Subcutaneous adipose tissue (tissue), 4 donors: Measurements from ENCODE around the gene GLIPR2. TPM values are rescaled to one million over a fixed set of nuclear protein-coding genes. Genes with fewer than 3 reads are reported as not detected.

Experiments
- total RNA-seq, 4 donors: library from RNA; depleted of rRNA; stranded (reverse); fragments of >200 nt; gene quantifications; one replicate each; pipeline ENCODE4 v1.1.0, GENCODE V29; 2016
- TF ChIP-seq, protein P1 (sequence below): fragments of 450-650 bp; IDR thresholded peaks from one replicate; pipeline ENCODE4 v1.5.1; 2016; ENCODE audit warnings: low read depth, mild to moderate bottlenecking, control low read depth, antibody characterized with exemption, moderate library complexity

GLIPR2 gene
- total RNA-seq, 4 donors from 2014 or later, result 15.5 to 86.4 (median 40.7) TPM

DNA sequence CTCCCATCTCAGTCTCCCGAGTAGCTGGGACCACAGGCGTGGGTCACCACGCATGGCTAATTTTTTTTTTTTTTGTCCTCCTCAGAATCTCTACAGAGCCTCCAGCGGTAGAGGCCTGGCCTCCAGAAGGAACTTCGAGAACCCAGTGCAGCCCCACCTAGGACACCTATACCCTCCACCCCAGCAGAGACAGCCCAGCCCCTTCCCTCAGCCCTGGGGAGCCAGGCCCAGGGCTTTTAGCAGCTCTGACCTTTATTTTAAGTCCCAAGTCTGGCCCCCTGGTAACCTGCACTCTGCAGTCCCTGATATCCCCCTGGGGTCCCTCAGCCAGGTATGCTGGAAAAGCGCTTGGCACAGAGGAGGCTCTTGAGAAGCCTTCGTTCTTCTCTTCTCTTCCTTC, 5.2 kb downstream of the GLIPR2 start:
- TF ChIP-seq, protein P1, sequence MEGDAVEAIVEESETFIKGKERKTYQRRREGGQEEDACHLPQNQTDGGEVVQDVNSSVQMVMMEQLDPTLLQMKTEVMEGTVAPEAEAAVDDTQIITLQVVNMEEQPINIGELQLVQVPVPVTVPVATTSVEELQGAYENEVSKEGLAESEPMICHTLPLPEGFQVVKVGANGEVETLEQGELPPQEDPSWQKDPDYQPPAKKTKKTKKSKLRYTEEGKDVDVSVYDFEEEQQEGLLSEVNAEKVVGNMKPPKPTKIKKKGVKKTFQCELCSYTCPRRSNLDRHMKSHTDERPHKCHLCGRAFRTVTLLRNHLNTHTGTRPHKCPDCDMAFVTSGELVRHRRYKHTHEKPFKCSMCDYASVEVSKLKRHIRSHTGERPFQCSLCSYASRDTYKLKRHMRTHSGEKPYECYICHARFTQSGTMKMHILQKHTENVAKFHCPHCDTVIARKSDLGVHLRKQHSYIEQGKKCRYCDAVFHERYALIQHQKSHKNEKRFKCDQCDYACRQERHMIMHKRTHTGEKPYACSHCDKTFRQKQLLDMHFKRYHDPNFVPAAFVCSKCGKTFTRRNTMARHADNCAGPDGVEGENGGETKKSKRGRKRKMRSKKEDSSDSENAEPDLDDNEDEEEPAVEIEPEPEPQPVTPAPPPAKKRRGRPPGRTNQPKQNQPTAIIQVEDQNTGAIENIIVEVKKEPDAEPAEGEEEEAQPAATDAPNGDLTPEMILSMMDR, result no peak

GRCh38 chr9:36142510-36143244, 6.1 kb downstream of the GLIPR2 start:
- TF ChIP-seq, protein P1, result no peak

DNA sequence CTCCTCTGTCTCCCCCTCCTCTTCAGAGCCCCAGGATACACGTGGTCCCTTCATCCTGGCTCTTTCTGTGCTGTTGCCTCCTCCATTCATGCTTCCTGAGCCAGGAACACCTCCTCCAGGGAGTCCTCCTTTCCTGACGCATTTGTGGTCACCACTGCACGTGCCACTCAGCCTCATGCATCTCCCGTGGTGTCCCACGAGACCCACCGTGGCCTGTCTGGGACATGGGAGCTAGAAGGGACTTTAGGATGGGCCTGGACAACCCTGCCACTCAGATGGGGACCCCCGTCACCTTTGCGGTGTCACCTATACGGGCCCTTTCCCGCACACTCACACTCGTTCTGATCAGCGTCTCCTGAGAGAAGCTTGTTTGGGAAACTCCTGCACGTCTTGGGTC, 6.7 kb downstream of the GLIPR2 start:
- TF ChIP-seq, protein P1, result no peak

DNA sequence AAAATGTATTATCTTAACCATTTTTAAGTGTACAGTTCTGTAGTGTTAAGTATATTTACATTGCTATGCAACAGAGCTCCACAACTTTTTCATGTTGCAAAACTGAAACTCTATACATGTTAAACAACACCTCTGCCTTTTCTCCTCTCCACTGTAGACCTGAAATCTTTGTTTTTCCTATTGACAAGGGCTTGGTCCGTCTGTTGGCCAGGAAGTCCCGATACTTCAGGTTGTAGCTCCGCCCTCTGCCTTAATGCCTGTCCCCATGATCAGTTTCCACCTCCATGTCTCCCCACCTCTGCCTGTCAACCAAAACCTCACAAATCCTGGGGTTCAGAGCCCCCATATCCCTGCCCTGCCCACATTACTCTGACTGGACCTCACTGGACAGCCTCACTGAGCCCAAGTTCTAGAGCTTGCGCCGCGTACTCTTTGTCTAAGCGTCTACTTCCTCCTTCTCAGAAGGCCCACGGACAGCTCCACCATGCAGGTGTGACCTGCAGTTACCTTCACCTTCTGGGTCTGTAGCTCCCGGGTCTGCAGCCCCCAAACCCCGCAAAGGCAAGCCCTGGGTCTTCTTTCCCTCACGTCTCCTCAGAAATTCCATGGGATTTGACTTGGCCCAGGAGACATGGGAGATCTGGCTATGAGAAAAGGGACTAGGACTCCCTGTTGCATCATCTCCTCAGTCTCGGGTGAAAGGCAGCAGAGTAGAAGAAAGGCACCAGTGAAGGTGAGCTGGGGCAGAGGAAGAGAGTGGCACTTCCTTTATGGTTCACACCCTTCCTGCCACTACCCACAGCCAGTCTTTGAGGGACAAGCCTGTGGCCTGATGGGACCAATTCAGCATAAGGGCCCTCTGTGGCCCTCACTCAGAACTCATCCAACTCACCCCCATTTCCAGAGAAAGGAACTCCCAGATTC, 8.0 kb downstream of the GLIPR2 start:
- TF ChIP-seq, protein P1, result no peak

DNA sequence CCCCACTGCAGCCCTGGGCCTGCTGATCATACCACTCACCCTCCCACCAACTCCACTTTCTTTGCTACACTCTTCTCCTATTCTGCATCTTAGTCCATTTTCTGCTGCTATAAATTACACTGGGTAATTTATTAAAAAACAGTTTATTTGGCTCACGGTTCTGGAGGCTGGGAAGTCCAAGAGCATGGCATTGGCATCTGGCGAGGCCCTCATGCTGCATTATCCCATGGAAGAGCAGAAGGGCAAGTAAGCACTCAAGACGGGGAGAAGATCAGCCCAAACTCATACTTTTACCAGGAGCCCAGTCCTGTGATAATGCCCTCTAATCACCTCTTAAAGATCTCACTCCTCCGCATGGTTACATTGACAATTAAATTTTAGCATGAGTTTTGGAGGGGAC, 9.4 kb downstream of the GLIPR2 start:
- TF ChIP-seq, protein P1, result no peak

DNA sequence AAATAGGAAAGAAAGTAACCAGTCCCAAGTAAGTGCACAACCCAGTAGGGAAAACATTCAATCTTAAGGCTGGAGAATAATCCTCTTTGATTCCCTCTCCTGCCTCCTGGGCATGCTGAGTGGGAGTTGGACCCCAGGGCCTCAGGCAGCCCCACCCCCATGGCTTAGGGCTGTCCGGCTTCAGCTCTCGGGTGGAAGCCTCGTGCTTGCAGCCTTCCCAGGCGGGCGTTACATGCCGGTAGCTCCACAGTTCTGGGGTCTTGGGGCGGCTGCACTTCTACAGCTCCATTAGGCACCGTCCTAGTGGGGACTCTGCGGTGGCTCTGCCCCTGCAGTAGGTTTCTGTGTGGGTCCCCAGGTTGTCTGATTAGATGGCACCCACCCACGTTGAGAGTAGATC, 10.1 kb downstream of the GLIPR2 start:
- TF ChIP-seq, protein P1, result no peak
